HG02571 (cell line): Measurements from ENCODE around the gene EPB41L2.

Source experiments
- ATAC-seq: cut with Tn5 transposase; IDR thresholded peaks from one replicate; pipeline ENCODE4 v1.9.1; 2021; ENCODE audit warnings: mild to moderate bottlenecking, moderate library complexity; ENCODE audit not compliant: unreplicated experiment

The EPB41L2 gene

DNA sequence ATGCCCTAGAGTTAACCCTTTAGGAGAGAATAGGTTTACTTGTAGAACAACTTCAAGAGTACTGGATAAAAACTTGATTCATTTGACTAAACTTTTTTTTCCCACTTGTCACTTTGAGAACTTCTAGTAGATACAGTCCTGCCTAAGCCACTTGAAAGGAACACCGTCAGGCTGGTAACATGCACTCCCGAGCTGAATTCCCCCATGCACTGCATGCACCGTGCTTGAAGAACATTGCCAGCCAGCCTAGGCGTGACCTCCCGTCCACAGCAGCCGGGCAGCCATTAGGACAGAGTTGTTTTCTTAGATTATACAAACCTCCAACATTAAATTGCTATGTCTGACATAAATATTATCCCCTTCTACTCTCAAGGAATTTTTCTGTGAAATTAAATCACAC lies 183.2 kb downstream of the EPB41L2 start:
- no peak for ATAC-seq

- no peak for ATAC-seq
Observed at GRCh38 chr6:130873746-130874145, 189.3 kb downstream of the EPB41L2 start.

DNA sequence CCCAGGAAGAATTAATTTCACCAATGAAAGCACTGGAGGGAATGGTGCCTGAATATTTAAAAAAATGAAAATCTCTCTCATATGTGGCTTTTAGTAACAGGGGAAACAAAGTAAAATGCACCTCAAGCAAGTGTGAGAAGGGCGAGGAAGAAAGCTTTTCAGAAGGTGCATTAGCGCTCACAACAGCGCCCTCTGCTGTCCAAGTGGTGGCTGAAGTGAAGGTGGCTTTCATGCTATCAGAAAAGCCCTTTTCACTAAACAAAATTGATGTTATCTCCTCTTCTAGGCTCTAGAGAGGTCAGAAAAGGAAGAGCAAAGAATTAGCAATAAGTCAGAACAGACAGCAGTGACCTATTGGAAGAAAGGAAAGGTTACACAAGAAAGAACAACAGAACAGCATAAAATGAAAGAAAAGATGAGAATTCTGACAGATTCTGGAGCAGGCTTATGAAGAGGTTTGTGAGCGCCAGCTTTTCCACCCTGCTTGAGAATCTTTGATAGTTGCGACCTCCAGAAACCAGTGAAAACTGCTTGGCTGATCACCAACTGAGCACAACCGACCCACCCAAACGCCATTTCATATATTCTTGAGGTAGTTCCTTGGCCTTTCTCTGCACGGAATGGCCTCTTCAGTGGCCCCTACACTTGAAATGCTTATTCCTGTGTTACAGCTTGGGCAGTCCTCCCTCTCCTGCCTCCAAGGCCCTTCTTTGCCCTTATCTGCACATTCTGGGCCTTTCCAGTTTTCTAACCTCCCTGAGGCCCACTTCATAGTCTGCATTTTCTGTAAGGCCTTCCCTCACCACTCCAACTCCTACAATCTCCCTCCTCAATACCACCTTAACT lies 190.6 kb downstream of the EPB41L2 start:
- no peak for ATAC-seq

- ATAC-seq, result no peak
Observed at GRCh38 chr6:130870179-130870880, 192.7 kb downstream of the EPB41L2 start.

GRCh38 chr6:130869681-130870080 lies 193.4 kb downstream of the EPB41L2 start:
- no peak for ATAC-seq

DNA sequence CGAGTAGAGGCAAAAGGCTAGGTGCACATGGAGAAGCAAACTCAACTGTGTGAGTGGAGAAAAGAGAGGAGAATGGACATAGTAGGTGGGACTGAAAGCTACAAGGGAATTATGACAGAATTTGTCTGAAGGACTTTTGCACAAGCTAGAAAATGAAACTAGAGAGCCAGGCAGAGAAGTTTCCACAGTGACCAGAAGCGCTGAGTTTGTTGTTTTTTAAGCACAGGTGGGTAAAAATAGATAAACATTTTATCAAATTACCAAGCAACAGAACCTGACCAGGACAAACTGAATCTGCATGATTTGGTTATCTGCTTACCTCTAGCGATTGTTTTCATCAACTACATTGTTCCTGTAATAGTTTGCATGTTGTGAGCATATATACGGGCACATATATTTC lies 197.3 kb downstream of the EPB41L2 start:
- no peak for ATAC-seq

DNA sequence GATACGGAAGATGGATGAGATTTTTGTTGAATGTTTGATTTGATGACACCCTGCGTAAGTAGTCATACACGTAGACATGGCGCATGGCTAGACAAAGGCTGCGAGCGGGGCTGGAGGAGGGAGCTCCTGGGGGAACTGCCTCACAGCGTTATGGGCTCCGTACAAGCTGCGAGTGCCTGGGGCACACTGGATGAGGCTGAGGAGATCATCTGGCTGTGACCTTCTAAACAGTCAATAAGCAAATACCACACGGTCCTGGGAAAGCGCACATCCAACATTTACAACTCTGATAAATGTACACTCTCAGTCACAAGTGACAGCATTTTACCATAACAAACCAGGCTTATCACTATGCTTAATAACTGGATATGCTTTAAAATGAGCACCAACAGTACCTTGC lies 198.7 kb downstream of the EPB41L2 start:
- ATAC-seq, result no peak

- no peak for ATAC-seq
Observed at GRCh38 chr6:130863415-130864230, 199.4 kb downstream of the EPB41L2 start.

DNA sequence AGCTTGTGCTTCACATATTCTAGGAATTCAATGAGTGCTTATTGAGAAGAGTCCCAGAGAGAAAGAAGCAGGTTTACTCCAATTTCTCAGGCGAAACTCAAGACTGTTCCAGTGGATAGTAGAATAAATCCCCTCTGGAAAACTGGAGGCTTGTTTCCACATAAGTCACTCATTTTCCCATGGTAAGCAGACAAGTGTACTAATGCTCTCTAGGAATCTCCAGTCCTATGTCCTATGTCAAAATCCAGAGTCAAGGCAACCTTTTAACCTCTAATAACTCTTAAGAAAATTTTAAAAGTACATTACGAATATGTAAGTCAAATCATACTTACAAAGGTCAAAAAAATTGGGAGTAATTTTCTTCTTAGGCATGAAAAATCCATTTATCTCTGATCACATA lies 200.7 kb downstream of the EPB41L2 start:
- no peak for ATAC-seq

- ATAC-seq, result no peak
Observed at GRCh38 chr6:130859161-130859867, 203.7 kb downstream of the EPB41L2 start.

GRCh38 chr6:130858498-130859160 lies 204.4 kb downstream of the EPB41L2 start:
- no peak for ATAC-seq

GRCh38 chr6:130858054-130858453 lies 205.0 kb downstream of the EPB41L2 start:
- ATAC-seq, result no peak

DNA sequence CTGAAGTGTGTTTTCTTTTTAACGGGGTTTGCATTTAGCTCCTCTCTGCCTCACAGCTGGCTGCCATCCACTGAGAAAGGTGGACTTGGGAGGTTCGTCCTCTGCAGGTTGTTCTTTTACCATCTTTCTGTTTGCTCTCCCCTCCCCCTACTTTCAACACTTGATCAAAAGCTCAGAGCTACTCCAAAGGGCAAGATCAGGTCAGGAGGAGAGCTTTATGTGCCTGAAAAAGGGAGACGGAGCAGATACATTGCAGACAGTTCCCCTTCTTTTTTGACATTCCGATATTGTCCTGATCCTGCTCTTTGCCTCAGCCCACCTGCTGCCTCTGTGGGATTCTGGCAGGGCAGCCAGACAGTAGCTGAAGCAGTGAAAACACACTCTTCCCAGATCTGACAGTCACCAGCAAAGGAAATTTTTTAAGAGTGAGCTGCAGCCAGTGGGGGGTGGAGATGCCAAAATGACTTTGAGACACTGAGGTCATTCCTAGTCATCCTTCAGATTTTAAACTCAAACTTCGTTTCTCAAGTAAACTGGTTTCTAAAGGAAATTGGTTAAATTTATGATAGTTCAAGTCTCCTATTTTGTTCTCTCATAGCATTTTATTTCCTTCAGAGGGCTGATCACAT lies 209.4 kb downstream of the EPB41L2 start:
- ATAC-seq, result no peak

DNA sequence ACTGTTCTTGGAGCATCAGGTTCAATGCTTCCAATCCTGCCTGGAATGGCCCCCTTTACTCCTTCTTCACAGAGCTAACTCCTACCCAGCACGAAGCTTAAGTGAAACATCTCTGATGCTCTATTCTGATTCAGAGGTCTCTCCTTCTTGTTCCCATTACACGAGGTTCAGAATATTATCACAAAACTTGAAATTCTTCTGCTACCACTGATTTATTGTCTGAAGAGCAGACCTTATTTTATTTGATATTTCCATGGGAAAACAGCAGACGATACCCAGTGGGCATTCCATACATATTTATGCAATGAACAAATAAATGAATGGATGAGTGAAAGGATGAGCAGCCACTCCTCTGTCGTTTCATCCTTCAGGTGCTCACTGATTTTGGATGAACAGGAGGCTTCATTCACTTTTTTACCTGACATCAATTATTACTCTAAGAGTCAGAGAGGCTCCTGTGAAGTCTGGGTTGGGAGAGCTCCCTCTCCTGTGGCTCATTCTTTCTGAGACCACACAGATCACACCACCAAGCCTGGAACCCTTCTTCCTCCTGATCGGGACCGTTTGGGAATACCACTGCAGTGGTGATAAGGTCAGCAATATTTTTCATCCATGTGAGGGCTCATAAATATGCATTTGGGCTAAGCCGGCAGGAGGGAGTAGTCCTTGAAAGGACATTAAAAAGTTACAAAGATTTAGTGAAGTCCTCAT lies 210.0 kb downstream of the EPB41L2 start:
- no peak for ATAC-seq

DNA sequence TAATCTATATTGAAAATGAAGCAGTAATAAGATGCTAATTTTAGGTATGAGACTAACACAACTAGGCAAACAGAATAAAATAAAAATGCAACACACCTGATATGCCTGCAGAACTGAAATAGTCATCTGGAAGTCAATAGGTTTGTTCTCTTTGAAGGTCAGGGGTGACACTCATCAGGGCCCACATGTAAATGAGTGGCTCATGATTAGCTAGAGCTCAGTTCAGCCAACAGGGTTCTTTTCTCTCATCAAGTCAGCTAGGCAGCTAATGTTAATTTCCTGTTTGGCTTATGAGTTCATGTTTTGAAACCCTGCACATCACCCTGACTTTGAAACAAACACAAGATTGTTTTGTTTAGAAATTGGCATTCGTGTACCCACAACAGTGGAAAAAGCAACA lies 212.0 kb downstream of the EPB41L2 start:
- ATAC-seq, result no peak

- ATAC-seq, result no peak
Observed at GRCh38 chr6:130849594-130849993, 213.5 kb downstream of the EPB41L2 start.

- ATAC-seq, result peak; percentile 79
Observed at GRCh38 chr6:130848945-130849344, 214.1 kb downstream of the EPB41L2 start.

DNA sequence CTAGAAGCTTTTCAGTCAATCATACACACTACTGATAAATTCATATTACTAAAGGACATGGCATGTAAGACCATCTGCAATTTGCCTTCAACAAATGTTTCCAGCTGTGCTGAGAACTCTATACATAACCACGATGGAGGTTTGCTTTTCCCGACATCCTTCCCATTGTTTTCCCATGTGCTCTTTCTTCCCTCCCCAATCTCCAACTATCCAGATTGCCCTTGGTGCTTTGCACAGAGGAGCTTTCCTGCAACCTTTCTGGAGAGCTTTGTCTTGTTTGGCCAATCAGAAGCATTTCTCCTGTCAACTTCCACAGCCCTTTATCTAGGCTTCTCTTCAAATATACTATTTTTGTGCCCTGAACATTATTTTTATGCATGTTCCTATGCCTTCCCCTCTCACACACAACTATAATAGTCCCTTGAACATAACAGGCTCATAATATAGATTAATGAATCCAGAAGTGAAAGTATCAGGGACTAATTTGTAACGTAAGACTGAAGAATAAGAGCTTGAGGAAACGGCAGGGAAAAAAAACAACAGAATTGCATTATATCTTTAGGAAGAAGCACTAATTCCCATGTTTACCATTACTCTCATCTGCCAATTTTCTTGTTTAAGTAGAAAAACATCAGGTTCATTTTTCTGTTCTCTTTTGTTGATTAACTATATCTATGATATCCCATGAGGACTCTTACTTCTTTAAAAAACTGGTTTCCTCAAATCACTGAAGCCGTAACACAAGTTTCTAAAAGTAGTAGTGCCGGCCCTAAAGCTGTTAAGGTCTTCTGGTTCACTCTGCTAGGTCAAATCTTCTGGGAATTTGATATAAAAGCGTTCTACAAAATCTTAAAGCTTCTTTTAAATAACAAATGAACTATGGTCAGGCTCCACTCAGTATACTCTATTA lies 215.8 kb downstream of the EPB41L2 start:
- no peak for ATAC-seq
